ENCODE results near the gene PATL2. TPM values are rescaled to one million over a fixed set of nuclear protein-coding genes. Genes with fewer than 3 reads are reported as not detected.
"Not testable (repeated sequence)": the region's sequence is repeated elsewhere in the genome, so short reads cannot be mapped to it uniquely, and the experiment has no call there.

PATL2 gene
- total RNA-seq, 2 experiments from 2014 or later: 17.2 to 38.4 TPM

DNA sequence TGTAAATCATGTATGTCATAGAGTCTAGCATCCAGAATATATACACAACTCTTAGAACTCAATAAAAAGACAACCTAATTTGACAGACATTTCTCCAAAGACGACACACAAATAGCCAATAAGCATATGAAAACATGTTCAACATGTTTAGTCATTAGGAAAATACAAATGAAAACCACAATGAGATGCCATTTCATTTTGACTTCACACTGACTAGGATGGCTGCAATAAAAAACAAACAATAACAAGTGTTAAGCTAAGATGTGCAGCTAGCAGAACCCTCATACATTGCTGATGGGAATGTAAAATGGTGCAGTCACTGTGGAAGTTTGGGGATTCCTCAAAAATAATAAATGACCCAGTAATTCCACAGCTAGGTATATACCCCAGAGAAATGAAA, 64.1 kb downstream of the PATL2 start:
- DNase-seq (no peak), ATAC-seq (peak; percentile 36)
- CTCF ChIA-PET: interaction anchor here (1.2 kb wide), 1 partner anchor 91 kb away, joined by 8 read pairs; no protein-coding TSS in a partner anchor
- Mint-ChIP-seq H3K27me3 (no peaks in the 10 kb centered on the region), H3K36me3 (peaks cover 75% of the 10 kb centered on the region), H3K4me3 (no peak overlapping the region), H3K27ac (peak overlapping the region; percentile 21), H3K9me3 (ENCODE audit: low read depth) (peaks cover 16% of the 10 kb centered on the region), H3K4me1 (peaks cover 44% of the 10 kb centered on the region)

DNA sequence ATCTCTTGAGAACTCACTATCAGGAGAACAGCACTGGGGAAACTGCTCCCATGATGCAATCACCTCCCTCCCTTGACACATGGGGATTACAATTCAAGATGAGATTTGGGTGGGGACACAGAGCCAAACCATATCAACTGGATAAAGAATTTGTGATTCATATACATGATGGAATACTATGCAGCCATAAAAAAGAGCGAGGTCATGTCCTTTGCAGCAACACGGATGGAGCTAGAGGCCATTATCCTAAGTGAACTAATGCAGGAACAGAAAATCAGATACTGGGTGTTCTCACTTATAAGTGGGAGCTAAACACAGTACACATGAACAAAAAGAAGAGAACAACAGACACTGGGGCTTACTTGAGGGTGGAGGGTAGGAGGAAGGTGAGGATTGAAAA, 64.7 kb downstream of the PATL2 start:
- peaks cover 75% of the 10 kb centered on the region for H3K36me3 Mint-ChIP-seq
- no peaks in the 10 kb centered on the region for H3K27me3 Mint-ChIP-seq
- CTCF ChIA-PET: interaction anchor here (1.2 kb wide), 1 partner anchor 92 kb away, joined by 8 read pairs; no protein-coding TSS in a partner anchor
- ATAC-seq (no peak), DNase-seq (no peak)
- peaks cover 16% of the 10 kb centered on the region for H3K9me3 Mint-ChIP-seq (ENCODE audit: low read depth)
- no peak overlapping the region for H3K4me3 Mint-ChIP-seq
- peak overlapping the region; percentile 18 for H3K27ac Mint-ChIP-seq
- peaks cover 46% of the 10 kb centered on the region for H3K4me1 Mint-ChIP-seq

DNA sequence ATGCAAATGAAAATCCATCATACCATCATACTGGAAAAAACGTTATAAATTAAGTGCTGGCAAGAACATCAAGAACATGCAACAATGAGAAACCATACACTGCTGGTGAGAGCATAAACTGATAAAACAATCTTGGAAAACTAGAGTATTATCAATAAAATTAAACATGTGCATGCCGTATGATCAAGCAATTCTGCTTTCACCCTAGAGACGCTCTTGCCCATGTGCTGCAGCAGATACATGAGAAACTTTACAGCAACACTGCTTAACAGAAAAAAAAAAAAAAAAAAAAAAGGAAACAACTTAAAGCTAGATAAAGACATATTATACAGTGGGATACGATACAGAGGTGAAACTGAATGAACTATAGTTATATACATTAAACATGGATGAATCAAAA, 69.5 kb downstream of the PATL2 start:
- DNase-seq: no peak
- H3K4me3 Mint-ChIP-seq: no peak overlapping the region
- ATAC-seq: no peak
- peaks cover 30% of the 10 kb centered on the region for H3K4me1 Mint-ChIP-seq
- H3K36me3 Mint-ChIP-seq: peaks cover 65% of the 10 kb centered on the region
- CTCF ChIA-PET: interaction anchor here (1.3 kb wide), 1 partner anchor 13 kb away, joined by 3 read pairs; no protein-coding TSS in a partner anchor
- H3K27ac Mint-ChIP-seq: no peak overlapping the region
- H3K9me3 Mint-ChIP-seq (ENCODE audit: low read depth): peaks cover 15% of the 10 kb centered on the region
- no peaks in the 10 kb centered on the region for H3K27me3 Mint-ChIP-seq

DNA sequence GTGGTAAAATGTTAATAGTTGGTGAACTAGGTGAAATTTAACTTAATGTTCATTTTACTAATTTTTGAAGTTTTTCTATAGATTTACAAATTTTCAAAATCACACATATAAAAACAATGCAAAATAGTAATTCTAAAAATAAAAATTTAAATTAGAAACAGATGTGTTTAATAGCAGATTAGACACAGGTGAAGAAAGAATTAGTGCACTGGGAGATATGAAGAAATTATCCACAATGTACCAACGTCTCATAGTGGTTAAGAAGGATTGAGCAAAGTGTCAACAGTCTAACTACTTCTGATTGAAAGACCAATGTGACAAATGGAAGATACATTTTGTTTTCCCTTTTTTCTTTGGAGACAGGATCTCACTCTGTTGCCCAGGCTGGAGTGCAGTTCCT, 74.1 kb downstream of the PATL2 start:
- Mint-ChIP-seq H3K4me1 (peaks cover 16% of the 10 kb centered on the region), H3K4me3 (no peak overlapping the region), H3K9me3 (ENCODE audit: low read depth) (no peaks in the 10 kb centered on the region), H3K36me3 (peaks cover 54% of the 10 kb centered on the region), H3K27ac (no peak overlapping the region), H3K27me3 (no peaks in the 10 kb centered on the region)
- no peak for ATAC-seq
- no peak for DNase-seq
- CTCF ChIA-PET: interaction anchor here (0.9 to 1.0 kb wide), 2 partner anchors 9 to 14 kb away, joined by 3 read pairs; no protein-coding TSS in a partner anchor

DNA sequence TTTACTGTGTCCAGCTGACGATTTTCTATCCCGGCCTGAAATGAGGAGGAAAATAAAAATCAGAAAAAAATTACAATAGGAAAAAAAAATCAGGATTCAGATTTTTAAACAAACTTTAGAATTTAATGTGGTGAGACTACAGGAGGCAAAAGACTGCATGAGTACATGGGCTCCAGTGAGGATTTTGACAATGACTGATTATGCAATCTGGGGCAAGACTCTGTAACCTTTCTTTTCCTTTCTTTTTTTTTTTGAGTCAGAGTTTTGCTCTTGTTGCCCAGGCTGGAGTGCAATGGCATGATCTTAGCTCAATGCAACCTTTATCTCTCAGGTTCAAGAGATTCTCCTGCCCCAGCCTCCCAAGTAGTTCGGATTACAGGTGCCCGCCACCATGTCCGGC, 77.5 kb downstream of the PATL2 start:
- DNase-seq: no peak
- Mint-ChIP-seq H3K27ac (peak overlapping the region; percentile 73), H3K27me3 (no peaks in the 10 kb centered on the region), H3K36me3 (peaks cover 55% of the 10 kb centered on the region), H3K4me1 (peaks cover 17% of the 10 kb centered on the region), H3K4me3 (no peak overlapping the region), H3K9me3 (ENCODE audit: low read depth) (no peaks in the 10 kb centered on the region)
- peak; percentile 50 for ATAC-seq
- CTCF ChIA-PET: interaction anchor here (0.5 to 2.4 kb wide), 4 partner anchors 30 to 474 kb away, joined by 3 to 7 read pairs (median 5); partner anchors contain the start of gene SPG11

DNA sequence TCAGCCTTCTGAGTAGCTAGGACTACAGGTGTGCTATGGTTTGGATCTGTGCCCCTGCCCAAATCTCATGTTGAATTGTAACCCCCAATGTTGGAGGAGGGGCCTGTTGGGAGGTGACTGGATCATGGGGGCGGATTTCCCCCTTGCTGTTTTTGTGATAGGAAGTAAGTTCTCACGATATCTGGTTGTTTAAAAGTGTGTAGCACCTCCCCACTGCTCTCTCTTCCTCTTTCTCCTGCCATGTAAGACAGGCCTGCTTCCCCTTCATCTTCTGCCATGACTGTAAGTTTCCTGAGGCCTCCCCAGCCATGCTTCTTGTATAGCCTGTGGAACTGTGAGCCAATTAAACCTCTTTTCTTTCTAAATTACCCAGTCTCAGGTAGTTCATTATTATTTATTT, 85.8 kb downstream of the PATL2 start:
- H3K36me3 Mint-ChIP-seq: peaks cover 54% of the 10 kb centered on the region
- CTCF ChIA-PET; H3K4me3 Mint-ChIP-seq; H3K9me3 Mint-ChIP-seq (ENCODE audit: low read depth); H3K27me3 Mint-ChIP-seq; DNase-seq; ATAC-seq; H3K4me1 Mint-ChIP-seq; H3K27ac Mint-ChIP-seq: not testable (repeated sequence)

DNA sequence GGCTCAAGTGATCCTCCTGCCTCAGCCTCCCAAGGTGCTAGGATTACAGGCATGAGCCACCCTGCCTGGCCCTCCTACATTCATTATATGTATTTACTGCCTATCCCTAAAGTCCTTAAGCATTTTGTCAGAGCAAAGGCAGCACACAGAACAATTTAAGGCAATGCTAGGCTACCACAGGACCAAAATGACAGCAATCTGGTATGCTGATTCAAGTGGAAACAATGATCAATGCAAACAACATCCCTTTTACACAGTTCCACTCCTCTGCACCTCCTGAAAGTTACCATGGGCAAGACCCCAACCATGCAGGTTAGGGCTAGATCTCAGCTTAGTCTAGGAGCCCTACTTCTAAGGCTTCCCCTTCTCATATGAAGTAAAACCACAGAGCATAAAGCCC, 87.9 kb downstream of the PATL2 start:
- Mint-ChIP-seq H3K9me3 (ENCODE audit: low read depth) (no peaks in the 10 kb centered on the region), H3K36me3 (peaks cover 49% of the 10 kb centered on the region), H3K27ac (peak overlapping the region; percentile 3), H3K4me1 (peaks cover 7% of the 10 kb centered on the region), H3K27me3 (no peaks in the 10 kb centered on the region), H3K4me3 (no peak overlapping the region)
- CTCF ChIA-PET: interaction anchor here (0.8 to 1.1 kb wide), 2 partner anchors 37 to 67 kb away, joined by 3 read pairs; no protein-coding TSS in a partner anchor
- ATAC-seq: no peak
- no peak for DNase-seq

DNA sequence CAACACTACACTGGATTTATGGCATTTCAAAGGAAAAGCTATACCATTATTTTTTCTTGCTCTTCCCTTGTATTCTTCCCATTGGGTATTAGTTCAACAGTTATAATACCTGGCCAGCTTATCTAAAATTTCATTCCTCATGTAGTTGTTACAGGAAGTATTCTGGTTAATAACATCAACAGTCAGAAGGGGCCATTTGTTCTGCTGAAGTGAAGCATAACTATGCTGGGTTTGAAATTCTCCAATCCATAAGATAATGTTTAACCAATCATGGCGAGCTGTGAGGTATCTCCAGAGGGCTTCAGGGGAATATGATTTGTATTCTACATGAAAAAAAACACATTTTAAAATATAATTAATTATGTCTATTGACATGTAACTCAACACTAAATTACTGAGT, 91.0 kb downstream of the PATL2 start:
- no peaks in the 10 kb centered on the region for H3K9me3 Mint-ChIP-seq (ENCODE audit: low read depth)
- CTCF ChIA-PET: interaction anchor here (1.6 to 3.2 kb wide), 3 partner anchors 10 to 30 kb away, joined by 3 to 10 read pairs (median 5); no protein-coding TSS in a partner anchor
- DNase-seq: no peak

DNA sequence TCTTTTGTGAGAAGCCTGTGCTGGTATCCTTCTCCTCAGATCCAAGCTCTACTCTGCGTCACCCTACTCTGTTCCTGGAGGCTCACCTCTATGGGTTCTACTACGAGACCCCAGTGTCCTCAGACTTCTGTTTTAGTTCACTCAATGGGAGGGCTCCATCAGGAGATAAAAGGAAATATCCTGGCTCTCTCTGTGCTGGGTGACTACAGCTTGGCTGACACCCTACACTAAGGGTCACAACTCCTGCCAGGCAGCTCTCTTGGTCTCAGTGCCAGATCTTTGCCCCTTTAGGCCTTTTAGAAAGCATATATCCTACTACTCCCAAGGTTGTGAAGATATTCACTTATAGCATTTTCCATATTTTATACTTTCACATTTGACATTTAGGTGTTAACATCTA, 94.1 kb downstream of the PATL2 start:
- CTCF ChIA-PET: interaction anchor here (2.0 kb wide), 1 partner anchor 121 kb away, joined by 10 read pairs; no protein-coding TSS in a partner anchor
- Mint-ChIP-seq H3K36me3 (peaks cover 59% of the 10 kb centered on the region), H3K4me3 (no peak overlapping the region), H3K27me3 (no peaks in the 10 kb centered on the region), H3K27ac (no peak overlapping the region), H3K4me1 (no peaks in the 10 kb centered on the region), H3K9me3 (ENCODE audit: low read depth) (no peaks in the 10 kb centered on the region)
- no peak for ATAC-seq
- no peak for DNase-seq

More for the DNA sequence above, 91.0 kb downstream of the PATL2 start:
- Mint-ChIP-seq H3K4me1 (peaks cover 5% of the 10 kb centered on the region), H3K36me3 (peaks cover 51% of the 10 kb centered on the region), H3K4me3 (no peak overlapping the region), H3K27ac (no peak overlapping the region), H3K27me3 (no peaks in the 10 kb centered on the region)
- no peak for ATAC-seq

Other genes starting within 250 kb of the PATL2 start
- 100 to 1,000 TPM in 1 of 2 experiments, 10 to 100 TPM in 1; 75.8 to 124 TPM for gene EIF3J, start 174.2 kb downstream of the PATL2 start, total RNA-seq
- 10 to 100 TPM; 76.7 to 95.8 TPM for gene SPG11, start 47.7 kb downstream of the PATL2 start, total RNA-seq
- gene B2M, start 194 bp upstream of the PATL2 start, total RNA-seq: 1,000 to 10,000 TPM; 6,920 to 7,161 TPM
- gene TRIM69, start 25.2 kb upstream of the PATL2 start, total RNA-seq: 10 to 100 TPM; 79.1 to 79.4 TPM
- gene TERB2, start 245.4 kb upstream of the PATL2 start, total RNA-seq: not detected

Data from activated CD8-positive, alpha-beta memory T cell treated with anti-CD3 and anti-CD28 coated beads, Interleukin-2, amount 10 ng/mL, durations not matched to agents 7 days and 5 days (primary cell).